ENCODE data around the gene FBH1. TPM values are rescaled to one million over a fixed set of nuclear protein-coding genes. Genes with fewer than 3 reads are reported as not detected.
"Not testable (repeated sequence)": the region's sequence is repeated elsewhere in the genome, so short reads cannot be mapped to it uniquely, and the experiment has no call there.

The FBH1 gene
- total RNA-seq, 1 donor from 2014 or later, result 145 TPM

DNA sequence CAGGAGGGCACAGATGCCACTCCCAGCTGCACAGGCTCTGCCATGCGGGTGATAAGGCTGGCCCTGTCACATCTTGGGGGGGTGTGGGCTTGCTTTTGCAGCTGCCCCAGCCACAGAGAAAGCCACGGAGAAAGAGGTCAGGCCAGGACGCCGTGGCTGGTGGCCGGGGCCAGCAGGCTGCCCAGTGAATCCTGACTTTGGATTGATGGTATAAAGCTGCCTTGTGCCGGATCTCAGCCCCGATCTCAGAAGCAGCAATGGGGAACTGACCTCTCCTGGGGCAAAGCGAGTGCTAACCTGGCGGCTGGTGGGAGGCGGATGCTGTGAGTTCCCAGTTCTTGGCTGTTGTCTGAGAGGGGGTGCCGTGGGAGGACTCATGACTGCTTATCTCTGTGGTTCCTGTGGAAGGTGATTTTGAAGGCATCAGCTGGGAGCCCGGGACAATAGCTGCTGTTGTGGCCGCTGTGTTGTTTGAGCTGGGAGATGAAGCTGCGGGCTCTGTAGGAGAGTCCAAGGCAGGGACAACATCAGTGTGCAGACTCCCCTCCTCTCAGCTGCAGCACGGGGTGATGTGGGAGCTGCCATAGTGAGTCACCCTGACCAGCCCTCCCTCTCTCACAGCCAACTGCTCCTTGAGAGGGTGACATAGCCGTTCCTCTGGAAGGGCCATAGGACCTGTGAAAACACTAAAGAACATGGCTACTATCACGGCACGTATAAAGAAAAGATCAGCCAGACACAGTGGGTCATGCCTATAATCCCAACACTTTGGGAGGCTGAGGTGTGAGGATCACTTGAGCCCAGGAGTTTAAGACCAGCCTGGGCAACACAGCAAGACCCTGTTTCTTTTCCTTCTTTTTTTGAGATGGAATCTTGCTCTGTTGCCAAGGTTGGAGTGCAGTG lies 70.3 kb downstream of the FBH1 start:
- no peak for DNase-seq

DNA sequence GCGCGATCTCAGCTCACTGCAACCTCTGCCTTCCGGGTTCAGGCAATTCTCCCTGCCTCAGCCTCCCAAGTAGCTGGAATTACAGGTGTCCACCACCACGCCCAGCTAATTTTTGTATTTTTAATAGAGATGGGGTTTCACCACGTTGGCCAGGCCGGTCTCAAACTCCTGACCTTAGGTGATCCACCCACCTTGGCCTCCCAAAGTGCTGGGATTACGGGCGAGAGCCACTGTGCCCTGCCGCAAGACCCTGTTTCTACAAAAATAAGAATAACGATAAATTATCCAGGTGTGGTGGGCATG lies 70.9 kb downstream of the FBH1 start:
- not testable (repeated sequence) for DNase-seq

DNA sequence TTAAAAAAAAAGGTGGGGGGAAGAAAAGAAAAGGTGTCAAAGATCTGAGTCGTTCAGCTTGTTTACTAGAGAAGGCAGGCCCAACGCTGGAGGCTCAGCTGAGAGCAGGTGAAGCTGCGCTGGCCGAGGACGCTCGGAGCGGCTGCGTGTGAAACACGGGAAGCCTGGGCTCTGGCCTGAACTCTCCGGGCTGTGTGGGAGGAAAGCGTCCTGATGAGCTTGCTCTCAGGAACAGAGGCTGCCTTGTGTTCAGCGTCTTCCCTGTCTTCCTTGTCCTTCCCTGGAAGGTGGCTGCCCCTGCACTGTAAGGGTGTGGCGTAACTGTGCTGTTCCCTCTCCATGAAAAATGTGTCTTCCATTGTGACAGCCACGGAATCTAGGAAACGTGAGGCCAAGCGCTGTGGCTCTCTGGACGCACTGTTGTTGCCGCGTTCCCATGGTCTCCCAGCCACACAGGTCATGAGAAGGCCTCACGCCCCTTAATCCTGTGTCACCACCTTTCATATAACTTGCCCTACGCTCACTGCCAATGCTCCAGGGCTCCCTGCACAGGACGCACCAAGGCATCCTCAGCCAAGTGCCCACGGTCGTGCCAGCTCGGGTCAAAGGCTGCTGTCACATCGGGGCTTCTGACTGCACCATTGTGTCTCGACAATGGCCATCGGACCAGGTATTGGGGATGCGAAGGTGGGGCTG lies 71.5 kb downstream of the FBH1 start:
- no peak for DNase-seq

DNA sequence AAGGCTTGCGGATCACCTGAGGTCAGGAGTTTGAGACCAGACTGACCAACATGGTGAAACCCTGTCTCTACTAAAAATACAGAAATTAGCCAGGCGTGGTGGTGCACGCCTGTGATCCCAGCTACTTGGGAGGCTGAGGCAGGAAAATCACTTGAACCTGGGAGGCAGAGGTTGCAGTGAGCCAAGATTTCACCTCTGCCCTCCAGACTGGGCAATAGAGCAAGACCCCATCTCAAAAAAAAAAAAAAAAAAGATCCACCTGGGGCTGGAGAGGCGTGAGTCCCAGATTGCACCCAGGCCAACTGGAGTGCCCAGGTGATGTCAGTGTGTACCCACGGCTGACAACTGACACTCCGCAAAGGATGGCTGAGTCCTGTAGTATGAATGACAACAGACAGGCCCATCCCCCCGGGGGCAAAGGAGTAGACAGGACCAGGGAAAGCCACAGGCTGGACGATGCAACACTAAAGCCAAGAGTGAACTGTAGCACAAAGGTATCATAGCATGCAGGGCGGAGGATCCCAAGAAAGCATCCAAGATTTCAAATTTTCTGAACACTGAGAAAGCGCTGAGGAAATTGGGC lies 72.4 kb downstream of the FBH1 start:
- not testable (repeated sequence) for DNase-seq

DNA sequence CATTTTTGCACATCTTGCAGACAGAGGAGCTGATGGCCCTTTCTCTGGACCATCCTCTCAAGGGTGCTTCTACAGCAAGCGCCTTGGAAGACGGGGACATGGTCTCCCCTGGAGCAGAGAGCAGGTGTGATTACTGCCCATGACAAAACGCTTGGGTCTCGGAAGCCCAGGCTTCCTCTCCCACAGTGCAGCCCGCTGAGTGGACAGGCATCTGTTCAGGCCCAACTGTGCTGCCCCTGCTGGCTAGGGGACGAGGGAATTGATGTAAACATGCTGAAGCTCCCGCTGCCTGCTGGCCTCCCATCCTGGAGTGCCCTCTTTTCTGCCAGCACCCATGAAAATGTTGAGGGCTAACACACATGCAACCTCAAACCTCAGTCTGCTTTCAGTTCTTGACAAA lies 73.0 kb downstream of the FBH1 start:
- DNase-seq, result no peak

DNA sequence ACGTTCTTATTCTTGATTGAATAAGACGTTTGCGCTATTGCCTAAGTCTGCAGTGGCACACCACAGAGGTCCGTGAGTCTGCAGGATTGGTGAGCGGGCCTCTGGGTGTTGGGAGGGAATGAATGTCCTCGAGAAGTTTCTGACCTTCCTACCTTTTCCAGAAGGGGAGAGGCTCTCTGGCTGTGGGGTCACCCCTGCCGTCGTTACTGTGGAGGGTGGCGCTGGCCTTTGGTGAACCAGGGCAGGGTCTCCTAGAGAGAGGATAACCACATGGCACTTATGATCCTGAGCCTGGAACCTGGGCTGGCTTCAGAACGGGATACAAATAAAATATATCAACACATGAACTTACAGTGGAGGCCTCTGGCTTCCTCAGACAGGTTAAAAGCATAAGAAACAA lies 73.5 kb downstream of the FBH1 start:
- DNase-seq, result no peak

DNA sequence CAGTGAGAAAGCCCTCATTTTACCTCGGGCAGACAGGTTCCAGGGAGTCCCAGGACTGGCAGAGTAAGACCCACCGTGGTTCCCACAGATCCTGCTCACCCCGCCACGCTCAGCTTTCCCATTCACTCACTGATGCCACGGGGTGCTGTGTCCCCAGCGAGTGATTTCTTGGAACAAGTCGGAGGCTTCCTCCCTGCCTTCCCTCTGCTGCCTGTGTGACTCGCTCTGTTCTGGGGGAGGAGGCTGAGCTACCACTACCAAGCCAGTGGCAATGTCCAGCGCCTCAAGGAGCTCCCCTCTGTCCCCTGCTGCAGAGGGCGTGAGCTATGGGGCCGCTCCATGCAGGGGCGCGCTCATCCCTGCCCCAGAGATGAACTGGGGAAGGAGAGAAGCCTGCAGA lies 74.7 kb downstream of the FBH1 start:
- no peak for DNase-seq

DNA sequence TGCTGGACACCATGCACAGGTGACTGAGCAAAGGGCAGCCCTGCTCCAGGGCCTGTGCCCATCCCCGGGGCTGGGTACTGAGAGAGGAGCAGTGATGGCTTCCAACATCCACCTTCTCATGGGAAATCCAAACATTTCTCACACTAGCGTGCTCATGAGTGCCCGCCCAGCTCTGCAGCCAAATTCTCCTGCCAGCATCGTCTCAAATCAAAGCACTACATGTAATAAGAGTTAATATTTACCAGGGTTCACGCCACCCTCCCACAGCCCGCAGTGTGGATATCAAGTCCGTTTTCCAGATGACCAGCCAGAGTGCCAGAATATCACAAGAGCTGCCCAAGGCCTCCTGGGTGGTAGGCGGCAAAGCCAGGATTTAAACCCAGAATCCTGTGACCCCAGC lies 75.2 kb downstream of the FBH1 start:
- DNase-seq, result no peak

DNA sequence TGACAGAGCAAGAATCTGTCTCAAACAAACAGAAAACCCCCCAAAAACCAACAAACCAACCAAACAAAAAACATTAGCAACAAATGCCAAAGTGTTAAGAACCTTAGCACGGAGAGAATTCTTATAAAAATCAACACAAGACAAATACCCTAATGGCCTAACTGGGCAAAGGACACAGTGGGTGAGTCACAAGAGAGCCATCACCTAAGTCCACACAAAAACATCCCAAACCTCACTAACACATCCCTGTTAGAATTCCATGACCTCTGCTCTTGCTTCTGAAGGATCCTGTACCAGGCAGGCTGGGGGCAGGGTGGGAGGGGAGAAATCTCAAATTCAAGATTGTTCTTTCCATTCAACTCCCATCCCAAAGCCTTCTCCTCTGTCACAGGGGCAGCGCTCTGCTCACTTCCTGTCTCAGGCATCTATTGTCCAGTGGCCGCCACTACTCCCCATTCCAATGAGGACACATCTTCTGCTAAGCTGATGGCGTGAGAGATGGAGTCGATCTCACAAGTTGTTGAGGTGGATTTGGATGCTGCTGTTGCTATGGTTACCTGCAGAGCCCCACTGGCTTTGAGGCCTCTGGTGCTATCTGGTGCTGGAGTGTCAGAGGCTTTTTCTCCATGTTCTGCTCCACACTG lies 78.1 kb downstream of the FBH1 start:
- no peak for DNase-seq

DNA sequence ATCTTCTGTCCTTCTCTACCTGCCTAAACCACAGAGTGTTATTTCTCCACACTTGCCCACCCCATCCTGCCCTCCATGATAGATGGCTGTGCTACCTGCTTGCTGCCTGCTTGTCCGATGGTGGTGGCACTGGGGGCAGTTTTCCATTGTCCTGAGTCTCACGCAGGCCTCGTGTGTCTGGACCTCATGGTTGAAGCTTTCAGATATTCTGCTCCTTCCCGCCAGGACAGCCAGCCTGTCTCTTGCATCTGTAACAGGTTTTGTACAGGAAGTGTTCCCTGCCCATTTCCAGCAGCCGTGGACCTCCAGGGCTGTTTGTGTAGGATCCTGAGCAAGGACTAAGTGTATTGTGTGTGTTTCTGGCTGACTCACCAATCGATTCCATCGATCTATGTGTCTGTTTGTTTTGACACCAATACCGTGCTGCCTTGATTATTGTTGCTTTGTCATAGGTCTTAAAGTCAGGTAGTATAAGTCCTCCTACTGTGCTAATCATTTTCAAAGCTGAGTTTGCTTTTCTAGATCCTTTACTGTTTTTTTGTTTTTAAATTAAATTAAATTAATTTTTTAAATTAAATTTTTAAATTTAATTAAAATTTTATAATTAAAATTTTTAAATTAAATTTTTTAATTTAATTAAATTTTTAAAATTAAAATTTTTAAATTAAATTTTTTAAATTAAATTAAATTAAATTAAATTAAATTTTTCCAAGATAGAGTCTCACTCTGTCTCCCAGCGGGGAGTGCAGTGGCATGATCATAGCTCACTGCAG lies 78.8 kb downstream of the FBH1 start:
- no peak for DNase-seq

DNA sequence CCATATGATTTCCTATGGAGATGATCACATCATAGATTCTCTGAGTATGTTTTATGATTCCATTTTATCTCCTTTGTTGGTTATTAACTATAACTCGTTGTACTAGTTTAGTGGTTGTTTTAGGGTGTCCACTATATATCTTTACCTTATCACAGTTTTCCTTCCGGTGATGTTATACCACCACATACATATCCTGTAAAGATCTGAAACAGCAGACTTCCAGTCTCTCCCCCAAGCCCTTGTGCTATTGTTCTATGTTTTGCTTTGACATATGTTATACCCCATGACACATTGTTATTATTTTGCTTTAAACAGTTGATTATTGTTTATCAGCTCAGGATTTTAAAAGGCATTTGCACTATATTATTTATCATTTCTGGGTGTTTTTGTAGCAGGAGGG lies 80.0 kb downstream of the FBH1 start:
- DNase-seq, result peak; percentile 39

DNA sequence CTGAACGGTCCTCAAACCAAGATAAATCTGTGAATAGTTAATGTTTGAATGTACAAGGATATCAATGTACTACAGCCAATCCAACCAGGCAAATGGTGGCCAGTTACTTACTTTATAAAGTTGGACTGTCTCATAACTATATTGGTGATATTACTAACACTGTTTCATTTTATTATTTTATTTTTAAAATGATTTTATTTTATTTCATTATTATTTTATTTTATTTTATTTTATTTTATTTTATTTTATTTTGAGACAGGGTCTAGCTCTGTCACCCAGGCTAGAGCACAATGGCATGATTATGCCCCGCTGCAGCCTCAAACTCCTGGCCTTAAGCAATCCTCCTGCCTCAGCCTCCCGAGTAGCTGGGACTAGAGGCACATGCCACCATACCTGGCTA lies 80.5 kb downstream of the FBH1 start:
- no peak for DNase-seq

DNA sequence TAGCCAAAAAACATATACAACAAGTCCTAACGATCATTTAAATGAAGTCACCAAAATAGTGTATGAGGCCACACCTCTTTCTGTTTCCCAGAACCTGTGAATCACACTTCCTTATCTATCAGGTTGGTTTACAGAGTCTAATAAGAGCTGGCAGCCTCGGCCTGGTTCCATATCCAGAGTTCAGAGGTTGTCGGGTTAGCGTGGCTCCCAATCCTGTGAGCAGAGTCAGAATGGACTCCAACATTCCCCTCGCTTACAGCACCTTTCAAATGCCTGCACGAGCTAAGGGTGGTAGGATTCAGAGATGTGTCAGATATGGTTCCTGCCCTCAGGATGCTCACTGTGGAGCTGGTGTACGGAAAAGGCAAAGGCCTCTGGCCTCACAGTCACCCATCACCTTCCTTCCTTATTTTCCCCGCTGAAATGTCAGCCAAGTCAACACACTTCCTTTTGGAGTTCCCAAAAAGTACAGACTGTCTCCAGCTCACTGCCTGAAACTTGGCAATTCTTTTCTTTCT lies 81.3 kb downstream of the FBH1 start:
- DNase-seq, result peak; percentile 78

DNA sequence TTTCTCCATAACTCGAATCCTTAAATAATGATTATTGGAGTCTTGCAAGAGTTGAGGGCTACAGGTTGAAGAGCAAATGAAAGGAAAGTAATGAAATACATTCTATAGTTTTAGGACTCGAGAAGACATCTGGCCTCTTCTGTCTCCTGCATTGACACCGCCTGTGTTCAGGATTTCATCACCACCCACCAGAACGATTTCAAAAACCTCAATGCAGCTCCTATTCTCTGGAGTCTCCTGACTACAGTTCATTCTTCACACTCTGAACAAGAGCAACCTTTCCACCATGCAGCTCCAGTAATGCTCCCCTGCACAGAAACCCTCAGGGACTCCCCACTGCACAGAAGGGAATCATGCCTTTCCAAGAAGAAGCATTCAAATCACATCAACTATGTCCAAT lies 81.8 kb downstream of the FBH1 start:
- no peak for DNase-seq

DNA sequence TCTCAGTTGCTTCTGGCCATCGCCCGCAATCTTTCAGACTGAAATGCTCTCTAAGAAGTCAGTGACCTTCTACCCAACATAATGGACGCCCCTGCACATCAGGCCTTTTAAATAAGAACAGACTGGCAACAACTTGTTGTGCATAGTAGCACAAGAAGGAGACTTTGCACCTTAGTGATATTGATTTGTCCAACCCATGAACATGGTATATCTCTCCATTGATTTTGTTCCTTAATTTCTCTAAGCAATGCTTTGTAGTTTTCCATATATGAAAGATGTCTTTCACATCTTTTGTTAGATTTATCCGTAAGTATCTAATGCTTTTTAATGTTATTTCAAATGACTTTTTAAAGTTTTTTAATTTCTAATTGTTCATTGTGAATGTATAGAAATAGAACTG lies 83.0 kb downstream of the FBH1 start:
- no peak for DNase-seq

DNA sequence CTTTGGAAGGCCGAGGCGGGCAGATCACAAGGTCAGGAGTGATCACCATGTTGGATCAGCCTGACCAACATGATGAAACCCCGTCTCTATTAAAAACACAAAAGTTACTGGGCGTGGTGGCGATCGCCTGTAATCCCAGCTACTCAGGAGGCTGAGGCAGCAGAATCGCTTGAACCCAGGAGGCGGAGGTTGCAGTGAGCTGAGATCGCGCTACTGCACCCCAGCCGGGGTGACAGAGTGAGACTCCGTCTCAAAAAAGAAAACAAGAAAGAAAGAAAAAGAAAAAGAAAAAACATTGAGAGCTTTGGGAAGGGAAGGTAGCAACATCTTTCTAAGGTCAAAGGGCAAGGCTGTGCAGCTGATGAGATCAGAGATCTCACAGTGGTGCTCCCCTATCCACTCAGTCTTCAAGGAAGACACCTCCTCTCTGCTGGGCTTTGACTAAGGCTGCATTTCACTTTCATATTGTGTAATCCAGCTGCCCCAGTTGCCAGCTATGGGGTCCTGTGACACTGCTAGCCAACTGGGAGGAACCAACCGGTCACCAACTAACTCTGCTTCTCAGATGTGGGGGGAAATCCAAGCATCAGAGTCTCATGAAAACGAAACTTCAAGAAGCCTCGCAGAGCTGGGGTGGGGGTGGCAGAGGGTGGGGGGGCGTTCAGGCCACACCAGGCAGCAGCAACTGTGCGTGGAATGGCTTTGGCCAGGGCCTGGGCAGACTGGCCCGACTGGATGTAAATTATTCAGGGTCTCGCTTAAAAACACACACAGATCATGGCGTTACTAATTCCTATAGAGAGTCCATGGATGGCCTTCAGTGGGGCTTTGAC lies 85.8 kb downstream of the FBH1 start:
- peak; percentile 47 for DNase-seq

DNA sequence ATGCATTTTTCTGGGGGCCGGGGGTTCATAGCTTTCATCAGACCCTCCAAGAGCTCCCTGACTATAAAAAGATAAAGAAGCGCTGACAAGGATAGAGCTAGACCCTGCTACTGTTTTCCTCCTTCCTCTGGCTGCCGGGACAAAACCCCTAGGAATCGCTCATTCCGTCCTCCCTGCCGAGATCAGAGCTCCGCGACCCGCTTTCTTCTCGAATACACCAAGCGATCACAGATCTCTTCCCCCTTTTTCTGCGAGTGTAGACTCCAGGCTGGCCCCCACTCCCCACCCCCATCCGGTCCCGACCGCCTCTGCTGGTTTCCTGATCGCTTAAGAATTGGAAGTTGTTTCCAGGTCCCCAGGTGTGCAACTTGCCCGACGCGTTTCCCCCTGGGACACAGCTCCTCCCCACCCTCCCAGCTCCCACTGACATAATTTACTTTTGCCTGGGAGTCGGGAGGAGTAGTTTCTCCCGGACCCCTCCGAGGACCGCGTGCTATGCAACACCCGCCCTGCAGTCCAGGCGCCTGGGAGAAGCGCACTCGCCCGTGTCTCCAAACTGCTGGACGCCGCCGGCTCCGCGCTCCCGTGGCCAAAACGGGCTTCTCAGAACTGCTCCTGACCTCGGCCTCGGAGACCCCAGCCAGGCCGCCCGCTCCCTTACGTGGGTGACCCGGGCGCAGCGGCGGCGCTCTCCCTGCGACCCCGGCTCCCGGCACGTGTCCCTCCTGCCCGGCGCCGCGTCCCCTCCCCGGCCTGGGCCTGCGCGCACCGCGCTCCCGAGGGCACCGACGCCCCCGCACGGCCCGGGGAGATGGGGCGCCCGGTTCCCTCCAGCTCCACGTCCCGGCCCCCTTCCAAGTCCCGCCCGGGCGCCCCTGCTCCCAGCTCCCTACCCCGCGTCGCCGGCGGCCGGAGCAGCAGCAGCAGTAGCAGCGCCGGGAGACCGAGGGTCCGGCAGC lies 86.7 kb downstream of the FBH1 start:
- DNase-seq, result peak; percentile 70

DNA sequence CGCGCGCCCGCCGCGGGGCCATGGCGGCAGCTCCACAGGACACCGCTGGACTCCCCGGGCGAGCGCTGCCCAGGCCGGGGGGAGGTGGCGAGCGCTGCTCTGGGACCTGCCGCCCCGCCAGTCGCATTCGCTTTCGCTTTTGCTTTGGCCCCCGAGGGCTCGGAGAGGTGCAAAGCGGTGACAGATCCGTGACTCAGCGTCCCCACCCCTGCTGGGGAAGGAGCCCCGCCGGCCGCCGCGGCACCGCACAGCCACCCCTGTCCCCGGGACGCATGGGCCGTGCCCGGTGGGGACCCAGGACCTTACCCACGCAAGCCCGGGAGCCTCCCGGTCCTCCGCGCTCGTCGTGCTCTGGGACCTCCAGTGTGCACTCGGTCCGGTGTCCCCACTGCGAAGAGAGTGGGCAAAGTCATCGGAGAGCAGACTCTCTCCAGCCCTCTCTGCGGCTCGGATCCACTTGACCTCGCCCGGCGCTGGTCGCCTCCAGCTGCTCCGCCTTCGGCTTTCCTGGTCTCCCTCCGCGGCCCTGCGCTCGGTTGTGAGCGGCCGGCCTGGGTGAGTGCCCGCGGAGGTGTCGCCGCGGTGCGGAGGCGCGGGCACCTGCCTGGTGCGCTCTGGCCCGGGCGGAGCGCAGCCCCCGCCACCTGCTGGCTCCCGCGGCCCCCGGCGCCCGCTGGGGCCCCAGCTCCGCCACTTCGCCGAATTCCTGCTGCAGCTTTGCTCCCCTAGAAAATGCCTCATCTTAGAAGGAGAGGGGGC lies 87.6 kb downstream of the FBH1 start, which contains the start of gene IL15RA:
Gene IL15RA, minus strand, starts transcription at position 73 of the 759 bp plus-strand sequence. Its CDS starts 51 bp downstream, at position 22.
- DNase-seq, result peak; percentile 83

DNA sequence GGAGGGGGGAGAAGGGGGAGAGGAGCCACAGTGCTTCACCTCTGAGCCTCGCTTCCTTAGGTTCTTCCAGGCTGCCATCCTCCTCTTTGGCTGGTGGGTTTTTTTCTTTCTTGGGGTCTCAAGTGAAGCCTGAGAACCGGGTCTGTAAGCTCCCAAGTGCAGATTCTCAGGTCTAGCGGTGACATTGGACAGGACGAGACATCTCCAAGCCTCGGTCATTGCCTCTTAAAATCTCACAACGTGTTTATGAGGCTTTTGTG lies 88.1 kb downstream of the FBH1 start:
- DNase-seq, result no peak

DNA sequence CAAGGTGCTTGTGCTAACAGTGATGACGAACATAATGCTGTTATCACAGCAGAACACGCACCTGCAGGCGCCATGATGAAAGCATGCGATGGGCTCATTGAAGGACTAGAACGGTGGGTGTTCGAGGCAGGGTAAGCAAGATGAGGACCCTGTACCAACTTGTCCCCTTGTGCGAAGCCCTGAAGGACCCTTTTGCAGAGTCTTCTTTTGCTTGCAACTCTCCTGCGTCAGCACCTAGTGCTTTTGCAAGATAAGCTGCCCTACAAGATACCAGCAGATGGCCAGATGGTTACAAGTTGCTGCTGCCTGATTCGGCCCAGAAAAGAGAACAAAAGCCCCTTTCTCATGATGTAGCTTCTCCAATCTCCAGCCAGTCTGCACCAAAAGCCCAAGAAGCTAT lies 91.5 kb downstream of the FBH1 start:
- no peak for DNase-seq

Data from dermis blood vessel endothelial cell (primary cell).